ENCODE data around the gene PDCD5.

The PDCD5 gene

DNA sequence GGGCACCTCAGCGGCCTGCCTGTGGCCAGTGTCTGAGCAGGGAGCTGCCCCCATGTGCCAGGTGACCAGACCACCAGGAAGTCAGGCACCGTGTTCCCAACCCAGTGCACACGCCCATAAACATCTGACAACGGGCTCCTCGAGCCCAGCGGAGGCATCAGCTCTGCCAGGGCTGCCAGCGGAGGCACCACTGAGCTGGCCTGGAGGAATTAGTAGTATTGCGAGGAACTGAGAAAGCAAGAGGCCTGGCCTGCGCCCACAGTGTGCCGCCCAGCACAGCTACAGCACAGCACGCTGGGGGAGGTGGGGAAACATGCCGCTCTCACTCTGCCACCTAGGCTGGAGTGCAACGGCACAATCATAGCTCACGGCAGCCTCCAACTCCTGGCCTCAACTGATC lies 49.3 kb downstream of the PDCD5 start:
- no peak overlapping the region for H3K27ac Mint-ChIP-seq
- peaks cover 4% of the 10 kb centered on the region for H3K36me3 Mint-ChIP-seq (ENCODE audit: low read depth)
- no peaks in the 10 kb centered on the region for H3K4me1 Mint-ChIP-seq (ENCODE audit: low read depth)
- no peaks in the 10 kb centered on the region for H3K9me3 Mint-ChIP-seq
- H3K4me3 Mint-ChIP-seq, result no peak overlapping the region
- H3K27me3 Mint-ChIP-seq (ENCODE audit: low read depth), result no peaks in the 10 kb centered on the region
- DNase-seq (ENCODE audit: low spot score), result no peak

- no peak overlapping the region for H3K27ac Mint-ChIP-seq
- H3K27me3 Mint-ChIP-seq (ENCODE audit: low read depth), result no peaks in the 10 kb centered on the region
- H3K36me3 Mint-ChIP-seq (ENCODE audit: low read depth), result peaks cover 9% of the 10 kb centered on the region
Measured at GRCh38 chr19:32631381-32631780, 50.4 kb downstream of the PDCD5 start.

More at GRCh38 chr19:32631381-32631780, 50.4 kb downstream of the PDCD5 start:
- H3K4me3 Mint-ChIP-seq, result no peak overlapping the region
- DNase-seq (ENCODE audit: low spot score), result no peak
- H3K9me3 Mint-ChIP-seq, result no peaks in the 10 kb centered on the region
- H3K4me1 Mint-ChIP-seq (ENCODE audit: low read depth), result no peaks in the 10 kb centered on the region

Data from T-helper 2 cell treated with Interferon-gamma antibody and Interleukin-4, amounts not matched to agents 5 μg/mL and 100 μg/mL, for 36 hours (primary cell).